Measurements from ENCODE around the gene OSBPL6. TPM values are rescaled to one million over a fixed set of nuclear protein-coding genes. Genes with fewer than 3 reads are reported as not detected.

OSBPL6 gene
- total and polyA plus RNA-seq, 10 of the 15 experiments (the other 5 are each of a cell fraction or from before 2014, with no cell fraction given) = 0.01 to 0.08 (median 0.03) TPM; not detected in 5

- Histone ChIP-seq H3K4me3 (no peak overlapping the region), H3K9ac (ENCODE audit: control insufficient read depth, insufficient read depth, low read length) (no peak overlapping the region), H3K27ac (ENCODE audit: control insufficient read depth, insufficient read depth) (no peak overlapping the region), H3K4me1 (ENCODE audit: control insufficient read depth, insufficient read depth, low read length) (no peaks in the 10 kb centered on the region), H3K4me2 (ENCODE audit: control insufficient read depth, insufficient read depth) (no peak overlapping the region), H3K36me3 (ENCODE audit: control insufficient read depth in 2 of 2, insufficient read depth in 2 of 2, low read length in 1 of 2) (no peaks in the 10 kb centered on the region), H4K20me1 (ENCODE audit: control insufficient read depth, insufficient read depth) (no peaks in the 10 kb centered on the region), H3K79me2 (ENCODE audit: control insufficient read depth, insufficient read depth, low read length) (no peaks in the 10 kb centered on the region), H3K27me3 (replicated peaks in 1 of 2; ENCODE audit: control insufficient read depth in 2 of 2, insufficient read depth in 2 of 2, low read length in 1 of 2) (peaks cover 0 to 2% of the 10 kb centered on the region in 2 experiments; a peak in 1 of 4 replicates), H2AFZ (ENCODE audit: control insufficient read depth, low read depth, low read length) (no peak overlapping the region), H3K9me3 (replicated peaks; ENCODE audit: control insufficient read depth, insufficient read depth, low read length) (no peaks in the 10 kb centered on the region)
- intact Hi-C loops (cut with micrococcal nuclease; ENCODE audit: unreplicated experiment) = no loop called here
- no TSS peak for BruUV-seq (replicated peaks)
- TF ChIP-seq RELA (IDR thresholded peaks at IDR 0.05; ENCODE audit: borderline replicate concordance, partially characterized antibody) = no peak
- TF ChIP-seq BCLAF1 (IDR thresholded peaks at IDR 0.05) = no peak
- ATAC-seq = no peak
- SMC1A ChIA-PET (ENCODE audit: uncharacterized antibody, unreplicated experiment) = no interaction called here
- RAD21 ChIA-PET (ENCODE audit: unreplicated experiment) = no interaction called here
- DNase-seq (ENCODE audit: low read depth, low spot score) = no peak
- FAIRE-seq = no peak
- CTCF ChIA-PET = no interaction called here
- in situ Hi-C loops (cut with MboI) = no loop called here
- POLR2A ChIA-PET = no interaction called here
- 43% methylated on average over 4 of the region's 4 CpGs for WGBS (ENCODE audit: insufficient coverage, insufficient replicate concordance, low lambda C conversion rate, missing lambda C conversion rate)
Measured at GRCh38 chr2:178230396-178230795, 36.1 kb downstream of the OSBPL6 start.

- WGBS (ENCODE audit: insufficient coverage, insufficient replicate concordance, low lambda C conversion rate, missing lambda C conversion rate) = 20% methylated on average over 3 of the region's 3 CpGs
- ATAC-seq (no peak), DNase-seq (ENCODE audit: low read depth, low spot score) (no peak), FAIRE-seq (no peak)
- Histone ChIP-seq H3K4me3 (no peak overlapping the region), H3K27ac (ENCODE audit: control insufficient read depth, insufficient read depth) (no peak overlapping the region), H2AFZ (ENCODE audit: control insufficient read depth, low read depth, low read length) (no peak overlapping the region), H3K79me2 (ENCODE audit: control insufficient read depth, insufficient read depth, low read length) (no peaks in the 10 kb centered on the region), H3K9ac (ENCODE audit: control insufficient read depth, insufficient read depth, low read length) (no peak overlapping the region), H3K9me3 (replicated peaks; ENCODE audit: control insufficient read depth, insufficient read depth, low read length) (no peaks in the 10 kb centered on the region), H3K36me3 (ENCODE audit: control insufficient read depth in 2 of 2, insufficient read depth in 2 of 2, low read length in 1 of 2) (no peaks in the 10 kb centered on the region), H3K27me3 (replicated peaks in 1 of 2; ENCODE audit: control insufficient read depth in 2 of 2, insufficient read depth in 2 of 2, low read length in 1 of 2) (no peaks in the 10 kb centered on the region), H4K20me1 (ENCODE audit: control insufficient read depth, insufficient read depth) (no peaks in the 10 kb centered on the region), H3K4me2 (ENCODE audit: control insufficient read depth, insufficient read depth) (no peak overlapping the region), H3K4me1 (ENCODE audit: control insufficient read depth, insufficient read depth, low read length) (no peaks in the 10 kb centered on the region)
- no TSS peak for BruUV-seq (replicated peaks)
- intact Hi-C loops (cut with micrococcal nuclease; ENCODE audit: unreplicated experiment) (no loop called here), in situ Hi-C loops (cut with MboI) (no loop called here)
- POLR2A ChIA-PET = no interaction called here
- SMC1A ChIA-PET (ENCODE audit: uncharacterized antibody, unreplicated experiment) = no interaction called here
- CTCF ChIA-PET = interaction anchor here (1.1 kb wide), 1 partner anchor 97 kb away, joined by 3 read pairs; no protein-coding TSS in a partner anchor
- RAD21 ChIA-PET (ENCODE audit: unreplicated experiment) = no interaction called here
- TF ChIP-seq ZNF687 (IDR thresholded peaks at IDR 0.05) (no peak), E2F8 (IDR thresholded peaks at IDR 0.05; ENCODE audit: low read depth, partially characterized antibody) (no peak), SMC3 (IDR thresholded peaks at IDR 0.05; ENCODE audit: borderline replicate concordance, low read length) (no peak)
Measured at GRCh38 chr2:178233428-178233827, 39.1 kb downstream of the OSBPL6 start.
